Transverse colon (tissue), 3 donors: ENCODE results near the gene EPN2.

Source experiments
- EP300 ChIP-seq: sonication (generic); formaldehyde crosslinking; IDR thresholded peaks from one replicate; pipeline ENCODE4 v1.6.1; 2017; ENCODE audit warnings: antibody characterized with exemption, low read depth
- TF ChIP-seq, protein P1 (sequence below), 5 experiments: fragments of 200-600 bp in 3 of 5; fragments of 450-650 bp in 2 of 5; sonication (generic) in 3 of 5; IDR thresholded peaks; 1 replicate in 2 of 5; 2 replicates in 3 of 5; pipeline ENCODE4 v1.5.1; 2016 to 2017; ENCODE audit warnings: antibody characterized with exemption in 5 of 5, inconsistent platforms in 3 of 5, mild to moderate bottlenecking in 2 of 5, moderate library complexity in 1 of 5

DNA sequence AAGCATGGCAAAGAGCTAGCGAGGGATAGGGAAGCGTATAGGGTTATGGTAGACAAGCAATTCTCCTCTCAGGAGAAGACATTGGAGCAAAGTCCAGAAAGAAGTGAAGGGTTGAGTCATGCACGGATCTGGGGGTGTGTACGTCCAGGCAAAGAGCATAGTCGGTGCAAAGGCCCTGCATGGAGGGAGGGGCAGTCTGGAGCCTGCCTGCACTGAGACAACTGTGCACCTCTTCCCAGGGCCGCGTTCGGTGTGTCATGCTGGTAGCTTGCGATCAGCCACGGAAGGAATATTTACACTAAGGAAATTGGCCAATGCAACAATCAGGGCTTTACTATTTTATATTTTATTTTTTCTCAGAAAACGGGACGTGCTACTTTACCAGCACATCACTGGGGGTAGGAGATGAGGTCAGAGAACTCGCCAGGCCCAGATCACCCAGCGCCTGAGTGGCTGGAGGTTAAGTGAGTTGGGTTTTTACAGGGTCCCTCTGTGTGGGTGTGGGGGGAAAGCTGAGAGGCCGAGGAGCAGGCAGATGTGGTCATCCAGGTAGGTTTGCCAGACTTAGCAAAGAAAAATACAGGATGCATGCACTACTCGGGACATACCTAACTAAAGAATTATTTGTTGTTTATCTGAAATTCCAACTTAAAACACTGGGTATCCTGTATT is 132.1 kb downstream of the EPN2 start:
- TF ChIP-seq, protein P1, sequence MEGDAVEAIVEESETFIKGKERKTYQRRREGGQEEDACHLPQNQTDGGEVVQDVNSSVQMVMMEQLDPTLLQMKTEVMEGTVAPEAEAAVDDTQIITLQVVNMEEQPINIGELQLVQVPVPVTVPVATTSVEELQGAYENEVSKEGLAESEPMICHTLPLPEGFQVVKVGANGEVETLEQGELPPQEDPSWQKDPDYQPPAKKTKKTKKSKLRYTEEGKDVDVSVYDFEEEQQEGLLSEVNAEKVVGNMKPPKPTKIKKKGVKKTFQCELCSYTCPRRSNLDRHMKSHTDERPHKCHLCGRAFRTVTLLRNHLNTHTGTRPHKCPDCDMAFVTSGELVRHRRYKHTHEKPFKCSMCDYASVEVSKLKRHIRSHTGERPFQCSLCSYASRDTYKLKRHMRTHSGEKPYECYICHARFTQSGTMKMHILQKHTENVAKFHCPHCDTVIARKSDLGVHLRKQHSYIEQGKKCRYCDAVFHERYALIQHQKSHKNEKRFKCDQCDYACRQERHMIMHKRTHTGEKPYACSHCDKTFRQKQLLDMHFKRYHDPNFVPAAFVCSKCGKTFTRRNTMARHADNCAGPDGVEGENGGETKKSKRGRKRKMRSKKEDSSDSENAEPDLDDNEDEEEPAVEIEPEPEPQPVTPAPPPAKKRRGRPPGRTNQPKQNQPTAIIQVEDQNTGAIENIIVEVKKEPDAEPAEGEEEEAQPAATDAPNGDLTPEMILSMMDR (IDR thresholded peaks at IDR 0.05) = no peak
- TF ChIP-seq EP300 = no peak
